Keratinocyte (primary cell): ENCODE measurements around the gene UQCRC1. TPM values are rescaled to one million over a fixed set of nuclear protein-coding genes. Genes with fewer than 3 reads are reported as not detected.

Experiments used
- DNase-seq: peaks from one replicate; pipeline ENCODE4 v3.0.0-alpha.2; 2011; ENCODE audit warnings: low read depth, missing footprints, low spot score
- FAIRE-seq: peaks from 2 replicates; lab custom pipeline; 2011; peaks lifted over from hg19 to GRCh38; lab: Jason Lieb, UNC
- H2AFZ ChIP-seq: 2 replicates; pipeline ENCODE4 v1.6.0; 2012; ENCODE audit warnings: low read length, control low read depth, inconsistent platforms; ENCODE audit not compliant: control insufficient read depth
- H3K27ac ChIP-seq: 2 replicates; pipeline ENCODE4 v1.5.1; 2011; ENCODE audit warnings: low read length; ENCODE audit not compliant: control insufficient read depth, insufficient read depth
- H3K27me3 ChIP-seq: 3 replicates; pipeline ENCODE4 v1.6.0; 2011; ENCODE audit warnings: low read length; ENCODE audit not compliant: control insufficient read depth, insufficient read depth; ENCODE audit errors: extremely low read depth
- H3K36me3 ChIP-seq, 2 experiments: 2 replicates in 1 of 2; 3 replicates in 1 of 2; pipeline ENCODE4 v1.5.1; 2011; ENCODE audit warnings: low read length in 2 of 2, mild to moderate bottlenecking in 1 of 2; ENCODE audit not compliant: control insufficient read depth in 2 of 2, insufficient read depth in 2 of 2; ENCODE audit errors: extremely low read depth in 1 of 2
- H3K4me1 ChIP-seq: 3 replicates; pipeline ENCODE4 v1.5.1; 2011; ENCODE audit warnings: low read length; ENCODE audit not compliant: control insufficient read depth, insufficient read depth; ENCODE audit errors: extremely low read depth
- H3K4me2 ChIP-seq: 3 replicates; pipeline ENCODE4 v1.6.0; 2011; ENCODE audit warnings: low read depth, low read length; ENCODE audit not compliant: control insufficient read depth, insufficient read depth; ENCODE audit errors: extremely low read depth
- H3K4me3 ChIP-seq, 3 experiments: fragments of 200-600 bp in 1 of 3; sonication (generic) in 1 of 3; 2 replicates in 2 of 3; 3 replicates in 1 of 3; pipeline ENCODE4 v1.5.1; 2011 to 2016; ENCODE audit warnings: low read length in 3 of 3, mild to moderate bottlenecking in 3 of 3, control low read depth in 2 of 3, inconsistent platforms in 1 of 3, low read depth in 1 of 3, mixed read lengths in 1 of 3, mixed run types in 1 of 3, moderate library complexity in 1 of 3; ENCODE audit not compliant: control insufficient read depth in 2 of 3, insufficient read depth in 2 of 3; ENCODE audit errors: extremely low read depth in 1 of 3
- H3K79me2 ChIP-seq: 2 replicates; pipeline ENCODE4 v1.6.0; 2012; ENCODE audit warnings: low read length; ENCODE audit not compliant: control insufficient read depth, insufficient read depth
- H3K9ac ChIP-seq: 3 replicates; pipeline ENCODE4 v1.6.0; 2011; ENCODE audit warnings: low read length; ENCODE audit not compliant: control insufficient read depth, insufficient read depth; ENCODE audit errors: extremely low read depth
- H3K9me1 ChIP-seq: 3 replicates; pipeline ENCODE4 v1.6.0; 2011; ENCODE audit warnings: low read length; ENCODE audit not compliant: control insufficient read depth, insufficient read depth; ENCODE audit errors: extremely low read depth
- H3K9me3 ChIP-seq: 2 replicates; pipeline ENCODE4 v1.5.1; 2012; ENCODE audit warnings: low read depth, low read length; ENCODE audit not compliant: control insufficient read depth
- H4K20me1 ChIP-seq: 3 replicates; pipeline ENCODE4 v1.6.0; 2011; ENCODE audit warnings: low read length; ENCODE audit not compliant: control insufficient read depth, insufficient read depth; ENCODE audit errors: extremely low read depth
- CTCF ChIP-seq, 3 experiments: IDR thresholded peaks in 1 of 3; conservative IDR thresholded peaks in 1 of 3; optimal IDR thresholded peaks in 1 of 3; 2 replicates in 2 of 3; 3 replicates in 1 of 3; pipeline versions ENCODE3 to v1.5.1; 2011; ENCODE audit warnings: low read length in 3 of 3, mild to moderate bottlenecking in 3 of 3, moderate library complexity in 2 of 3, control low read depth in 1 of 3, inconsistent platforms in 1 of 3; ENCODE audit not compliant: insufficient read depth in 2 of 3; ENCODE audit errors: extremely low read depth in 1 of 3
- EZH2 ChIP-seq: IDR thresholded peaks from one replicate; pipeline ENCODE4 v1.6.1; 2012; ENCODE audit warnings: inconsistent platforms, mild to moderate bottlenecking, low read length, moderate library complexity
- dilution Hi-C: fragments of 300-500 bp; cut with MboI; formaldehyde crosslinking; loops from one replicate; pipeline ENCODE4 v1.7.0; 2020; ENCODE audit warnings: low sequenced_read_pairs; ENCODE audit not compliant: extremely low pct_ligation_motif_present
- polyA plus RNA-seq, 5 experiments: library from polyadenylated mRNA; depleted of rRNA in 3 of 5; stranded (reverse) in 3 of 5; stranded (forward) in 1 of 5; unstranded in 1 of 5; fragments of >200 nt; gene quantifications; 1 replicate in 1 of 5; 2 replicates in 3 of 5; 3 replicates in 1 of 5; pipeline versions ENCODE4 v1.2.1 to v1.2.3, GENCODE V29; 2011 to 2012; ENCODE audit warnings: missing spikeins in 2 of 5, low read depth in 1 of 5, low replicate concordance in 1 of 5

UQCRC1 gene
- polyA plus RNA-seq, 1 donor (not counting 4 experiments of a cell fraction or from before 2014, with no cell fraction given): 440 TPM

- Histone ChIP-seq H3K9me3 (peaks cover 6% of the 10 kb centered on the region), H4K20me1 (no peaks in the 10 kb centered on the region), H3K9me1 (no peaks in the 10 kb centered on the region), H3K27ac (no peak overlapping the region), H3K4me3 (no peak overlapping the region), H3K9ac (no peak overlapping the region), H3K4me2 (no peak overlapping the region), H3K27me3 (no peaks in the 10 kb centered on the region), H3K4me1 (peaks cover 8% of the 10 kb centered on the region), H3K79me2 (no peaks in the 10 kb centered on the region), H2AFZ (no peak overlapping the region), H3K36me3 (no peaks in the 10 kb centered on the region)
- DNase-seq: no peak
- dilution Hi-C loops: no loop called here
- FAIRE-seq: no peak
- TF ChIP-seq EZH2 (no peak), CTCF (optimal IDR thresholded peaks at IDR 0.05 in 1 of 3, IDR thresholded peaks at IDR 0.05 in 1 of 3, conservative IDR thresholded peaks at IDR 0.05 in 1 of 3; ENCODE audit: extremely low read depth in 1 of 3, insufficient read depth in 2 of 3, low read length in 3 of 3) (no peak)
These were observed 8.1 kb upstream of the UQCRC1 start for GRCh38 chr3:48617559-48617958.

- Histone ChIP-seq H3K27ac (peak overlapping the region; percentile 71), H3K9me3 (peaks cover 6% of the 10 kb centered on the region), H3K9ac (no peak overlapping the region), H2AFZ (peak overlapping the region; percentile 71), H3K4me2 (peak overlapping the region; percentile 20), H3K4me3 (no peak overlapping the region), H3K79me2 (peaks cover 4% of the 10 kb centered on the region), H3K36me3 (no peaks in the 10 kb centered on the region), H4K20me1 (no peaks in the 10 kb centered on the region), H3K27me3 (no peaks in the 10 kb centered on the region), H3K4me1 (peaks cover 11% of the 10 kb centered on the region), H3K9me1 (no peaks in the 10 kb centered on the region)
- peak; percentile 91 for FAIRE-seq
- DNase-seq: no peak
- TF ChIP-seq CTCF (optimal IDR thresholded peaks at IDR 0.05 in 1 of 3, IDR thresholded peaks at IDR 0.05 in 1 of 3, conservative IDR thresholded peaks at IDR 0.05 in 1 of 3; ENCODE audit: extremely low read depth in 1 of 3, insufficient read depth in 2 of 3, low read length in 3 of 3) (no peak), EZH2 (no peak)
- dilution Hi-C loops: no loop called here
These were observed 4.6 kb upstream of the UQCRC1 start for GRCh38 chr3:48614044-48614443.
